ENCODE measurements around the gene TESK1. TPM values are rescaled to one million over a fixed set of nuclear protein-coding genes. Genes with fewer than 3 reads are reported as not detected.

Gene TESK1
- total RNA-seq, 3 donors from 2014 or later, result 35.8 to 71.9 (median 41.8) TPM

DNA sequence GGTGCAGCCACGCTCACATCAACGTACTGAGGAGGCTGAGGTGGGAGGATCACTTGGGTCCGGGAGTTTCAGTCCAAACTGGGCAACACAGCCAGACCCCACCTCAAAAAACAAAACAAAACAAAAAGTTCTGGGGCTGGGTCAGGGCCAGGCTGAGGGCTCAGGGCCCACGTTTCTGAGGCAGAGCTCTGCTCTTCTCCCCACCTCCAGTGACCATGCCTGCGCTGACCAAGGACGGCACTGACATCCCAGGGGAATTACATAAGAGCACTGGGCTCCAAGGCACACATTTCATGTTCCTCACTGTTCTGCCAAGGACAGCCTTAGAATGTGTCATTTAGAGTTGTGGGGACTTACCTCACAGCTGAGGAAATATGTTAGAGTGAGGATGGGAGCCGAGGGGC lies 40.4 kb upstream of the TESK1 start:
- Histone ChIP-seq H3K4me3 (no peak overlapping the region), H3K36me3 (ENCODE audit: low read depth) (no peaks in the 10 kb centered on the region), H3K4me1 (ENCODE audit: low read depth) (no peaks in the 10 kb centered on the region), H3K9me3 (no peaks in the 10 kb centered on the region)
- intact Hi-C loops (cut with DNase I, micrococcal nuclease), result no loop called here
- no peak for TF ChIP-seq CTCF (IDR thresholded peaks at IDR 0.05)
- no peak for DNase-seq
- ATAC-seq, result no peak

DNA sequence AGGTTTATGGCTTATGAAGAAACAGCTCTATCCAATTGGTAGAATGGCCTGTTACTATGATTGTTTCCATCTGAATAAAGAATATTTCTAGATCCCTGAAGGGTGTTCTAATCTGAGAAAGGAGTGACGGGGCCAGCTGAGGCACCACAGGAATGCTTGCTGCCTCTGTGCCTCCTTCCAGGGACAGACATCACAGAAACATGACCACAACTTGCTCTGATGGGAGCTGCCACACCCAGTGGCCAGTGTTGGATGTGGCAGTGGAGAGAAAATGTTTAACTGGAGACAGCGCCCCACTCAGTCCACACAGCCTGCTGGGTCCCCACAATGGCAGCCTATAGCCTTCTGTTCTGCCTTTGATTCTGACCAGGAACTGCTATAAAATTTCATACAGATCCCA lies 38.6 kb upstream of the TESK1 start:
- TF ChIP-seq CTCF (IDR thresholded peaks at IDR 0.05), result no peak
- no peaks in the 10 kb centered on the region for H3K9me3 ChIP-seq
- no peak overlapping the region for H3K4me3 ChIP-seq
- intact Hi-C loops (cut with DNase I, micrococcal nuclease), result no loop called here
- no peaks in the 10 kb centered on the region for H3K36me3 ChIP-seq (ENCODE audit: low read depth)
- no peak for DNase-seq
- no peaks in the 10 kb centered on the region for H3K4me1 ChIP-seq (ENCODE audit: low read depth)
- no peak for ATAC-seq

DNA sequence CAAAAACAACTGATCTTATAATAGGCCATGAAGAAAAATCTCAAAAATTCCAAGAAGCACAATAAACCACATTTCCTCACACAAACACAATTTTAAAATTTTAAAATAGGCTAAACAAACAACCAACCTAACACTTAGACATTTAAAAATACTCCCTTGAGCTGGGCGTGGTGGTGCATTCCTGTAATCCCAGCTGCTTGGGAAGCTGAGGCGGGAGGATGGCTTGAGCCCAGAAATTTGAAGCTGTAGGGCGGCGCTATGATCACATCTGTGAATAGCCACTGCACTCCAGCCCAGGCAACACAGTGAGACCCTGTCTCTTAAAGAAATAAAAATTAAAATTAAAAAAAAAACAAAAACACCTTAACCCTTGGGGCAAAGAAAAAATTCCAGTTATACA lies 36.9 kb upstream of the TESK1 start:
- intact Hi-C loops (cut with DNase I, micrococcal nuclease), result no loop called here

GRCh38 chr9:35569206-35569605 lies 35.9 kb upstream of the TESK1 start:
- TF ChIP-seq CTCF (IDR thresholded peaks at IDR 0.05), result no peak
- DNase-seq (no peak), ATAC-seq (no peak)
- H3K4me3 ChIP-seq, result no peak overlapping the region
- H3K36me3 ChIP-seq (ENCODE audit: low read depth), result no peaks in the 10 kb centered on the region
- intact Hi-C loops (cut with DNase I, micrococcal nuclease), result no loop called here
- no peaks in the 10 kb centered on the region for H3K4me1 ChIP-seq (ENCODE audit: low read depth)
- H3K9me3 ChIP-seq, result no peaks in the 10 kb centered on the region

More for the DNA sequence above, 36.9 kb upstream of the TESK1 start:
- DNase-seq (no peak), ATAC-seq (no peak)
- Histone ChIP-seq H3K4me1 (ENCODE audit: low read depth) (no peaks in the 10 kb centered on the region), H3K36me3 (ENCODE audit: low read depth) (no peaks in the 10 kb centered on the region), H3K9me3 (no peaks in the 10 kb centered on the region), H3K4me3 (no peak overlapping the region)
- no peak for TF ChIP-seq CTCF (IDR thresholded peaks at IDR 0.05)

DNA sequence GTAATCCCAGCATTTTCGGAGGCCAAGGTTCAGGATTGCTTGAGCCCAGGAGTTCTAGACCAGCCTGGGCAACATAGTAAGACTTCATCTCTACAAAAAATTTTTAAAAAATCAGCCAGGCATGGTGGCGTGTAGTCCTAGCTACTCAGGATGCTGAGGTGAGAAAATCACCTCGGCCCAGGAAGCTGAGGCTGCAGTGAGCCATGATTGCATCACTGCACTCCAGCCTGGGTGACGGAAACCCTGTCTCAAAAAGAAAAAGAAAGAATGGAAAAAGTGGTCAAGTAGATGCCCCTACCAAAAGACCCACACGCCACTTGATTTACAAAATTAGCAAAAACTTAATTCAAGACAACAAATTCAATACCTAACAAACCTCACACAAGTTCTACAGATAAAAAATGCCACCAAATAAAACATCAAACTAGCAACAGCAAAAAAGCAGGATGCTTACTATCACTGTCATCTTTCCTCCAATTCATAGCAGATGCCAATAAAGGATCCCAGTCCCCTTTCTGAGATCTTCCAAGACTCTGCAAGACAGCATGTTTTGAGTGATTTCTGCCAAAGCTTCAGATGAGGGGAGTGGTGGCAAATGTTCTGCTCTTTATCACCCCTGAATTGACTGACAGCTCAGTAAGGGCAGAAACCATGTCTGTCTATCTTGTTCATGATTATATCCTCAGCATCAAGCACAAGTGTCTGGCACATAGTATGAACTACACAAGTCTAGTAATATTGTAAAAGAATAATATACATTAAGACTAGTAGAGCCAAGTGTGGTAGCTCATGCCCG lies 34.2 kb upstream of the TESK1 start:
- intact Hi-C loops (cut with DNase I, micrococcal nuclease), result no loop called here
- no peak for TF ChIP-seq CTCF (IDR thresholded peaks at IDR 0.05)
- Histone ChIP-seq H3K36me3 (ENCODE audit: low read depth) (no peaks in the 10 kb centered on the region), H3K4me3 (no peak overlapping the region), H3K9me3 (no peaks in the 10 kb centered on the region), H3K4me1 (ENCODE audit: low read depth) (no peaks in the 10 kb centered on the region)
- ATAC-seq (peak; percentile 19), DNase-seq (no peak)

Data from mucosa of descending colon (tissue), 3 donors.